Activated CD8-positive, alpha-beta memory T cell treated with anti-CD3 and anti-CD28 coated beads, Interleukin-2, amount 50 U/mL, for 1 hour (primary cell): ENCODE results near the gene TPPP2.

Experiments
- DNase-seq: peaks from one replicate; pipeline ENCODE4 v3.0.0-alpha.2; 2020; ENCODE audit errors: extremely low read depth

The TPPP2 gene

DNA sequence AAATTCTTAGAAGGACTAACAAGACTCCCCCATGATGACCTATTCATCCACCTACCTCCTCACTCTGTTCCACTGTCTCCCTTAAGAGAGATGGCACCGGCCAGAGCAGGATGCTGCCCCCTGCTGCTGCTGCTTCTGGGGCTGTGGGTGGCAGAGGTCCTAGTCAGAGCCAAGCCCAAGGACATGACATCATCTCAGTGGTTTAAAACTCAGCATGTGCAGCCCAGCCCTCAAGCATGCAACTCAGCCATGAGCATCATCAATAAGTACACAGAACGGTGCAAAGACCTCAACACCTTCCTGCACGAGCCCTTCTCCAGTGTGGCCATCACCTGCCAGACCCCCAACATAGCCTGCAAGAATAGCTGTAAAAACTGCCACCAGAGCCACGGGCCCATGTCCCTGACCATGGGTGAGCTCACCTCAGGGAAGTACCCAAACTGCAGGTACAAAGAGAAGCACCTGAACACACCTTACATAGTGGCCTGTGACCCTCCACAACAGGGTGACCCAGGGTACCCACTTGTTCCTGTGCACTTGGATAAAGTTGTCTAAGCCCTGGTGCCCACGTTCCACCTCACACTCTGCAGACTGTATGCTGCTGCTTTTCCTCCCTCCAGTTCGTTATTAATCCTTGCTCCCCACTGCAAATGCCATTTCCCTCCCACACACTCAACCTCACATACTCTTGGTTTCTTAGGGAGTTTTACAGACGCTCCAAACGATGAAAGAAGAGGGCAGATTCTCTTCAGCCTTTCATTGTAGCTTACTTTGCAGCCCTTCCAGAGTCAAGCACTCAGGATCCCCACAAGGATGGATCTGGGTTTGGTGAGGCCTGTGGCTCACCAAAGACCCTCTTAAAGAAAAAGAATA, 28.0 kb downstream of the TPPP2 start, which contains the start of gene RNASE8:
Gene RNASE8, plus strand, starts transcription at position 20 of the 873 bp plus-strand sequence. Its CDS starts 71 bp downstream, at position 91.
- no peak for DNase-seq

DNA sequence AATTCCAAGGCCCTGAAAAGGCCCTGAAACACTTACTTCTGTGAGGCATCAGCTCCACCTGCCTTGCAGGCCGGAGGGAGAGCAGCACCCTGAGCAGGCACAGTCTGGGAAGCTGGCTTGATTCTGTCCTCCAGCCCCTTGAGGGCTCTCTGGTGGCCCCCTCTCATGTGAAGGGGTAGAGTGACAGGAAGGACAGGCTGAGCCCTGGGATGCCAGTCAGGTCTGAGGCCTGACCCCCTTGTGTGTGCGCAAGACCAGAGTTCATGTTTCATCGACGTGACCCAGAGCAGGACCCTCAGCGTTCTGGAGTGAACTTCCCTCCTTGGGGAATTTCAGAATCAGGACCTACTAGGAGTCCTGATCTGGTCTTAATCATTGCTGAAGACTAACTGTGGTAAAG, 28.9 kb downstream of the TPPP2 start:
- DNase-seq = no peak

DNA sequence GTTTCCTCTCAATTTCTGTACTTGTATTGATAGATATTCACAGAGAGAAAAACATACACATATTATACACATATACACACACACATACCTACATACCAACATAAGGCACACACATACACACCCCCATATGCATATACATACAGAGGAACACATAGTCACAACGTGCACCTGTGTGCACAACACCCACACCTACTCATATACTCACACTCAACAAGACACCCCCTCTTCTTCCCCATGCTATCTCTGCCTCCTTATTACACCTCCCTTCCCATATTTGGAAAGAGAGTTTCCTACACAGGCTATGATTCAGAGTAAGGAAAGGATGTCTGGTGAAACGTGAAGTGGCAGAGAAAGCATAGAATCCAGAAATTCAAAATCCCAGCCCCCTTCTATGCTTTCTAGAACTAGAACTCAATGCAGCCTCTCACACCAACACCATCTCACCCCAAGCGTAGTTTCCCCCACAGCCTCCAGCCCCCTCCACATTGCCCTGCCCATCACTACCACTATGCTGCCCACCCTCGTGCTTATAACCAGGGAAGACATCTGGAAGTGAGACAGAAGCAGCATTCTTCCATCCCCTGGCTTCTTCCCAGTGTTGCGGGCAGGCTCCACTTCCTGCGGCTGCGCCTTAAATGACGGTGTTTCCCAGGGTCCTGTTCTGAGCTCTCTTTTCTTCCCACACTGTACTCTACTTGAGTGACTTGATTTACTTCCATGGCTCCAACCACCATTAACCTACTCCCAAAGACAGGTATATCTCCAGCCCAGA, 30.0 kb downstream of the TPPP2 start:
- DNase-seq = no peak

DNA sequence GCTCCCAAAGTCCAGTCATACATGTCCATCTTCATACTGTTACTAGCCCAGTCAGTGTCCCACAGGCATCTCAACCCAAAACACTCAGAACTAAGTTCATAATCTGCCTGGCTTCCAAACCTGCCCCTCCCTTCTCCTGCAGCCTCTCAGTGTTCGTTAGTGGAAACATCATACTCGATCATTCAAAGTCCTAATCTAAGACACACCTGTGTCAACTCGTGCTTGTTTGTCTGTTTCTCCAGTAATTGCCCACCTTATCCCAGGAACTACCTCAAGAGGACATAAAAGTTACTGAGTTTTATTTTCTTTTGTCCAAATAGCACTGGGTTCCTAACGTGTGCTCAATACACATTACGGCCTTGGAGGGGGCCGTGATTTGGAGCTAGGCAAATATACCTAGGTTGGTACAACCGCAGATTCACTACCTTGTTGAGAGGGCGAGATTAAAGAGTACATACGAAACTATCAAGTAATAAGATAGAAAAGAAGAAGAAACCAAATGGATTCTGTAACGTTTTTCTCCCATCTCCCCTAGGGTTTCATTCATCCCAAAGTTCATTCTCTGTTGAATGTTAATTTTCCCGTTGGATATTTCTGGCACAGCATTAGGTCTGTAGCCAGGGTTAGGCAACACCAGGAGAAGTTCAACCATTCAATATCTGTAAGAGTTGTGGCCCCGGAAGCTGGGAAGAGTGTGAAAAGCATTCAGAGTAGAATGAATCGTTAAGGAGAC, 30.8 kb downstream of the TPPP2 start:
- no peak for DNase-seq

DNA sequence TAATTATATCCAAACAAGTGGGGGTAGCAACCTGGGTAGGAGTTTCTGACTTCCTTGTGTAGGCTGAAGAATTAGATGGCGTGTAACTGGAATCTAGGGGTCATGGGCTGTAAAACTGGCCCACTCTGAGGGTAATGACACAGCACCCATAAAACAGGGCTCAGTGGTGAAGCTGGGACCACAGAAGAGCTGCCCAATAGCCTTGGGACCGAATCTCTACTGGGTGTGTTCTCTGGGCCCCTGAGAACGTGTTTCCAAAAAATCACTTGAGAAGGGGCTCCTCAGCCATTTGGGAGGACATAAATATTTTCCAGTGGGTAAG, 31.3 kb downstream of the TPPP2 start:
- no peak for DNase-seq

DNA sequence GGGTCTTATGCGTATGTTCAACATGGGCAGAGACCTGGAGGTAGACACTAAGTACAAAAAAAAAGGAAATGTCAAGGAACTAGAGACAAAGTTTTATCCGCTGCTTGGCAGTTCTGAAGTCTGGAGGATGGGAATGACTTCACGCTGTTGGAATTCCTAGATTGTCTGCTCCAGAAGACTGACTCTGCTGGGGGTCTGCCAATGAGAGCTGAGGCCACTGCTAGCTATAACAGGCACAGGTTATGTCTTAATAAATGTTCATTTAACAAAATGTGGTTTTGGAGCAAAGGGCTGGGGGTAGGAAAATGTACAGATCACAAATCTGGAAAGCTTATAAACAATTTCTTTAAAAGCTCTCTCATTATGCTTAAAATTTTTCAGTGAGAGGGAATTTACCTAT, 33.5 kb downstream of the TPPP2 start:
- DNase-seq = no peak

DNA sequence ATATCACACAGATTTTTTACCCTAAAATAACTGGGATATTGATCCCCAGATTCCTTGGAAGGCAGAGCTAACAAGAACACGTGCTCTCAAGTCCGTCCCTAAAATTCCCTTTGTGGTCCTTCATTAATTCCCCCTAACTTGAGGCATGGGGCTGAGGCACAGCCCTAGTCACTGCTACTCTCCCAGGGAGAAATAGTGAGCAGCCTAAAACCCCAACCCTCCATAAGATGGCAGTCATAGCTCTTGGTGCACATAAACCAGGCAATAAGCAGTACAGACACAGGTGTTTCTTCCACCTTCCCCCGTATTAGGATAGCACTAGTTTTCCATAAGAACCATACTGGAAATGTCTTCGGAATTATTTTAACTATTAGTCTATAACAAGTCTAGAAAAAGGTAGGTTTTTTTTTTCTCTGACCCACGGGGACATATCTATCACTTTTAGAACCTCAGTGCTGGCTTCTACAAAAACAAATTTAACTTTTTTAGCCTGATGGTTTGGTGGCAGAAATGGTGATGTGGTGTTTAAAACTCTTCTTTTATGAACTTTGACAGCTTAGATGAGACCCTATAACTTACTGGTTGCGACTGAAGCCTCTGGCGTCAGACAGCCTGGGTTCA, 37.0 kb downstream of the TPPP2 start:
- DNase-seq = no peak

DNA sequence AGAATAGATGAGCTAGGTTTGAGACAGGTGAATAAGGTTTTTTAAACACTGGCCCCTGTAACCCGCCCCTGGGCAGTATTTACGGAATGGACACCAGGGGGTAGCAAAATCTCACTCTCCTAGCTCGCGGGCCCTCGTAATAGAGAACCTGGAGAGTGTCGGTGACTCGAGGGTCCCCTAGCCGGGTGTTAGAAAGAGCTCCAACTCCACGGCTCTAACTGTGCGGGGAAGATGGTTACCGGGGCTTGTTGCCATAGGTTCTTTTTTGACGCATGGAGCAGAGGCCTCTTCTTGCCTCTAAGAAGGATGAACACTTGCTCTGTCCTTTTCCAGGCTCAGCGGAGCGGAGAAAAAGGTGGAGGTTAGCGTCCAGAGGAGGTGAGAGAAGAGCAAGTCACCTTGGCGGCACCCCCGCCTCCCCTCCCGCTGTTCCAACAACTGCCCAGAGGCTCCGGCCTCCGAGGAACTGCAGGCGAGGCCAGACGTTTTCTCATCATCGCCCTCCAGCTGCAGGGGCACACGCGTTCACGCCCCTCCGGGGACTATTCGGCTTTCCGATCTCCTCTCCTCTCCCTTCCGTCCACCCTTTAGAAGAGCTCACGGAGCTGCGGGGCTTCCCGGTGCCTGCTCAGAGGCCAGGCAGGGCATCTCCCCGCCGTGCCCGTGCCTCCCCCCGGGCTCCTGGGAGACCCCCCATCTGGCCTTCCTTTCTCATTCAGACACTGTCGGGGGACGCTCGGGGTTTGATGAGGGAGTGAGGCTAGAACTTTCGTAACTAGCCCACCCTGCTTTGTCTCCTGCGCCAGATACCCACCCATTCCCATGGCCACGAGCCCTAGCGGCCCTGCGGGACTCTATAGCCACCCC, 38.7 kb downstream of the TPPP2 start:
- DNase-seq = no peak

DNA sequence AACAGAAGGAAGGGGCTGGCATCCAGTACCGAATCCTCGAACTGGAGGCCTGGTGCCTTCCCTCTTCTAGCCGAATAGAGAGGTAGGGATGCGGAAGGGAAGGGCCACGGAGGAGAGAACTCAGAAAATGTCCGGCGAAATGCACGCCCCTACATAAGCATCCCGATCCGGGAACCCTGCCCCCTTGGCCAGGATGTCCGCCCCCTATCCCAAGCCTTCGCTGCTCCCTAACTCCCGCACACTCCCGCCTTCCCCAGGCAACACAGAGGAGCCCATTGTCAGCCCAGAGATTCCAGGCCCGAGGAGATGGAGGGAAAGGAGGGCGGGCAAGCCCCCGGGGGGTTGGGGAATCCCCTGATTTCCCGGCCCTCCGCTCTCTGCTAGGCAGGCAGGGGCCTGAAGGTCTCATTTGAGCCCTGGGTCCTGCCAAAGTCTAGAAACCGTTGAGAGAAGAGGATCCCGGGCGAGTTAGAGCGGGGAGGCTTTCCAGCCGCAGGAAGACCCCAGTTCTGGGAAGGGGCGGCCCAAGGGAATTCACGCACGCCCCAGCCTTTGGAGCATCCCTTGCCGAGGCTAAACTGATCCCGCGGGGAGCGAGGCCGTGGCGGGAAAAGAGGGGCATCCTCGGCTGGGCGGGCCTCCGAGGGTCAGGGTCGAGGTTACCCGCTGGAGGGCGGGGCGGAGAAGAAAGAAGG, 39.5 kb downstream of the TPPP2 start:
- DNase-seq = no peak

DNA sequence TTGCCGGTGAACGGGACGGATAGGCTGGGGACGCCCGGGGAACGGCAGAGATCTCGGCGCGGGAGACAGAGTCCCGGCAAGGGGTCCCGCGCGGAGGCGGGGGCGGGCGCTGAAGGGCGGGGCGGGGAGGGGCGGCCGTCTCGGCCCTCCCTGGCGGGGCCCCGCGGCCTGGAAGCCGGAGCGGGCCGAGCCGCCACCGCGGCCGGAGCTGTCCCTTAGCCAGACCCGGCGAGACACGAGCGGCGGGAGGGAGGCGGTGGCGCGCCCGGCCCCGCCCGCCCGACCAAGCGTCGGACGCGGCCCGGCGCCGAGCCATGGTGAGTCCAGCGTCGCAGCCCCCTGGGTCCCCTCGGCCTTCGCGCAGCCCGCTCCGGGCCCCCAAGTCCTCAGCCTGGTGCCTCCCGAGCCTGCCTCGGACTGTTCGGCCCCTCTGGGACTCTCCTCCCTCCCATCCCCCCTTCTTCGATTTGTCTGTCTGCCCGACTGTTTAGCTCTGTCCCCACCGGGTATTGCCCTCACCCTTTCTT, 40.1 kb downstream of the TPPP2 start, which contains the start of gene ARHGEF40:
Gene ARHGEF40, plus strand, starts transcription at position 222 of the 527 bp plus-strand sequence. Its CDS starts 93 bp downstream, at position 315.
- no peak for DNase-seq

DNA sequence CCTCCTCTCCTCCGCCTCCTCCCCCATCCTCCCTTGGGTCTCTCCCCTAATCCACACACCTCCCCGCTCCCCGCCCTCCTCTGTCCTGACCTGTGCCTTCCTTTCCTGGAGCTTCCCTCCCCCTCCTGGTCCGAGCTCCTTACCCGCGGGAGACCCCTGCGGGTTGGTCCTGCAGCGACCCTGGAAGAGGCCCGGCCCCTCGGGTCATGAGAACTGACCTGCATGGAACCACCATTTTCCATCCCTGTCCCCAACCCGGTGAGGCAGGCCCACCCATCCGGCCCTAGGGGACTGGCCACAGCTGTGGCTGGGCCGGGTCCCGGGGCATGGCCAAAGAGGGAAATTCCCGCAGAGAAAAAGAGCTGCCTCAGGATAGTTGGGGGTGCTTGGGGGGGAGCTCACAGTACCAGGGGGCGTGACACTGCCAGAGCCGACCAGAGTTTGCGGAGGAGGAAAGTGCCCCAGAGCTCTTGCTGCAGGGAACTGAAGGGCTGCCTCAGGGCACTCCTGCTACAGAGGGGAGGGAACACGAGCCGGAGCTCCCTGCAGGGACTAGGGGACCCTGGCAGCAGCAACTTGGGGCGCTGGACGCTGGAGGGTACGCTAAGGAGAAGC, 40.7 kb downstream of the TPPP2 start:
- DNase-seq = no peak

DNA sequence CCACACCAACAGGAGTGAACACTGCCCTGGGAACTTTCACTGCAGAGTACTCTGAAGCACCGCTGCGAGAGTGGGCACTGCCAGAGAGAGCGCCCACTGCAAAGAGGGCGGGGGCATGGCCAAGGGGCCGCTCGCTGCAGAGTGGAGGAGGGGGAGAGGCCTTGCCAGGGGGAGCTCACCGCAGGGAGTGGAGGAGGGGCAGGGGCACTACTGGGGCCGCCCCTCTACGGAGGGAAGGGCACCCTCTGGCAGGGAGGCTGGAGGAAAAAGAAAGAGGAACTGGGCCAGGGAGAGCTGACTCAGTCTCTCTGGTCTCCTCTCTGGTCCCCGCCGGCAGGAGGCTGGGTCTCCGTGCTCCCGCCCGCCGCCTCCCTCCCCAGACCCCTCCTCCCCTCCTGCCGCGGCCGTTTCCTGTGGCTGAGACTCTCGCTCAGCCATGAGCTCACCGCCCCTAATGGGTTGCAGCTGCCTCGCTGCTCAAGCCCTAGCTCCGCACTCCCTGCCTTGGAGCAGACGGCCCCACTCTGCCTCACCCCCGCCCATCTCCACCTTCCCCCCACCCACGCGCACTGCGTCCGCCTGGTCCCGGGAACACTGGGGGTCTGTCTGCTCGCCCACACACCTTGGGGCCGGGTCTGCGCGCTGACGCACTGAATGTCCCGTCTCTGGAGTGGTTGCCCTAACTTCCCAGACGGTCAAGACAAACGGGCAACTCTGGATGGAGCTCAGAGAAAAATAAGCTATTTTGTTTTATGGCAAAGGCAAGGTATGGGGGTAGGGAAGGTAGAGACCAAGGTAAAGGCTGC, 41.4 kb downstream of the TPPP2 start:
- no peak for DNase-seq

DNA sequence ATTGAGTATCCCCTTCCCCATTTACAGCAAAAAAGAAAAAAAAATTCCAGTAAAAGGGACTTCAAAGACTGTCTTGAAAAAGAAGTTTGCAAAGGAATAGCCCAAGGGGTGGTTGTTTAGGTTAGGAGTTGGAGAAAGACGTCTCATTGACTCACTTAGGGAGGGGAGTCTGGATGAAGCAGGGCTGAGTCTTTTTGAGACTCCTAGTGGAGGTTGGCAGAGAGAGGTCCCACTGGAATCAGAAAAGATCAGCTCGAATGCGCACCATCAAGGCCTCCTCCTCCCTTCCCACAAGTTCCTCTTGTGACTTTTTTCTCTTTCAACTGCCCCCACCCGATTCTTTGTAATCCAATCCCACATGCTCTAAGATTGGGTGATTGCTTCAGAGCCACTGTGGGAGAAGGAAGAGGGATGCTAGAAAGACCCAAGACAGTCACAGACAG, 42.0 kb downstream of the TPPP2 start:
- DNase-seq = no peak

DNA sequence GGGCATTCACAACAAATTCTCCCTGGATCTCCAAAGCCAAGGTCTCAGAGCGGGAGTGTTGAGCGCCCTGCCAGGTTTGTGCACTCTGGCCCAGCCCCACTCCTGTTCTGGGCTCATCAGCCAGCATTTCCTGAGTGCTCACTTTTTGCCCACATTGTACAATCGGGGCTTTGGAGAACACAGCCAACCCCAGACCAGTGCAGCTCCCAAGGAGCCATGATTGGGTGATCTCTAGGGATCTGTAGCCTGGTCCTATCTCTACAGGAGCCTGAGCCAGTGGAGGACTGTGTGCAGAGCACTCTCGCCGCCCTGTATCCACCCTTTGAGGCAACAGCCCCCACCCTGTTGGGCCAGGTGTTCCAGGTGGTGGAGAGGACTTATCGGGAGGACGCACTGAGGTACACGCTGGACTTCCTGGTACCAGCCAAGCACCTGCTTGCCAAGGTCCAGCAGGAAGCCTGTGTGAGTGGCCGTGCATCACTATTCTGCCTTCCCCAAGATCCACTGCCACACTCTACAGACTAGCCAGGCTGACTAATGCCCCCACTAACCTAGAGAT, 42.8 kb downstream of the TPPP2 start:
- DNase-seq = no peak

DNA sequence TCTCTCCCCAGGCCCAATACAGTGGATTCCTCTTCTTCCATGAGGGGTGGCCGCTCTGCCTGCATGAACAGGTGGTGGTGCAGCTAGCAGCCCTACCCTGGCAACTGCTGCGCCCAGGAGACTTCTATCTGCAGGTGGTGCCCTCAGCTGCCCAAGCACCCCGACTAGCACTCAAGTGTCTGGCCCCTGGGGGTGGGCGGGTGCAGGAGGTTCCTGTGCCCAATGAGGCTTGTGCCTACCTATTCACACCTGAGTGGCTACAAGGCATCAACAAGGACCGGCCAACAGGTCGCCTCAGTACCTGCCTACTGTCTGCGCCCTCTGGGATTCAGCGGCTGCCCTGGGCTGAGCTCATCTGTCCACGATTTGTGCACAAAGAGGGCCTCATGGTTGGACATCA, 43.9 kb downstream of the TPPP2 start:
- DNase-seq = no peak

DNA sequence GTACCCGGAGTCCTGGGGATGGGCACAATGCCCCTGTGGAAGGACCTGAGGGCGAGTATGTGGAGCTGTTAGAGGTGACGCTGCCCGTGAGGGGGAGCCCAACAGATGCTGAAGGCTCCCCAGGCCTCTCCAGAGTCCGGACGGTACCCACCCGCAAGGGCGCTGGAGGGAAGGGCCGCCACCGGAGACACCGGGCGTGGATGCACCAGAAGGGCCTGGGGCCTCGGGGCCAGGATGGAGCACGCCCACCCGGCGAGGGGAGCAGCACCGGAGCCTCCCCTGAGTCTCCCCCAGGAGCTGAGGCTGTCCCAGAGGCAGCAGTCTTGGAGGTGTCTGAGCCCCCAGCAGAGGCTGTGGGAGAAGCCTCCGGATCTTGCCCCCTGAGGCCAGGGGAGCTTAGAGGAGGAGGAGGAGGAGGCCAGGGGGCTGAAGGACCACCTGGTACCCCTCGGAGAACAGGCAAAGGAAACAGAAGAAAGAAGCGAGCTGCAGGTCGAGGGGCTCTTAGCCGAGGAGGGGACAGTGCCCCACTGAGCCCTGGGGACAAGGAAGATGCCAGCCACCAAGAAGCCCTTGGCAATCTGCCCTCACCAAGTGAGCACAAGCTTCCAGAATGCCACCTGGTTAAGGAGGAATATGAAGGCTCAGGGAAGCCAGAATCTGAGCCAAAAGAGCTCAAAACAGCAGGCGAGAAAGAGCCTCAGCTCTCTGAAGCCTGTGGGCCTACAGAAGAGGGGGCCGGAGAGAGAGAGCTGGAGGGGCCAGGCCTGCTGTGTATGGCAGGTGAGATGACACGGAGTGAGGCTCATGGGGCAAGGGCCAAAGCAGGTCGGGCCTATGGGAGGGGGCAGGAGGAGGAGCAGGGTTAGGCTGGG, 44.6 kb downstream of the TPPP2 start:
- no peak for DNase-seq

DNA sequence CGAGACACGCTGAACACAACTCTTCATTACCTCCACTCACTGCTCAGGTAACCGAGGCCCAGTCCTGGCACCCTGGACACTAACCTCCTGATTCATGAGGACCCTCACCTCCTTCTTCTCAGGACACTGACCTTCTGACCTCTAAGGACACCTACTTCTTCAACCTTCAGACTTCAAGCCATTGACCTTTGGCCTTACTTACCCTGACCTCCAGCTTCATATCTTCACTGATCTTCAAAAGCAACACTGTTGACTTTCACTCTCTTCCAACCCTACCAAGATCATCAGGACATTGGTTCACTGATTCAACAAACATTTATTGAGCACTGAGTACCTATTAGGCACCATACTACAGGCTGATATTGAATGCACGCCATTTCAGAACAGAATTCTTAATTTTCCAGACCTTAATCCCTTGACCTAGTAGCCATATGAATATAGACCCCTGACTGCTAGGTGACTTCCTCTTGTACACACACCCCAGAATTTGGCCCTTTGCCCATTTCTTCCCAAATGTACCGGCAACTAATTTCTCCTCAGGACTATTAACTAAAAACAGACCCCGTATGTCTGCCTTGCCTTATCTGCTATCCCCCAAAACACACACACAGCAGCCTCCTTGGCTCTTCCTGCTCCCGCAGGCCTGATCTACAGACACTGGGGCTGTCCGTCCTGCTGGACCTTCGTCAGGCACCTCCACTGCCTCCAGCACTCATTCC, 45.9 kb downstream of the TPPP2 start:
- DNase-seq = no peak
